Nephron (organoid): ENCODE results near the gene LCT.

Experiments used
- H3K27ac Mint-ChIP-seq, 3 experiments: 2 replicates each; pipeline ENCODE4 v1.8.0; 2020; ENCODE audit warnings: mixed read lengths in 3 of 3, mild to moderate bottlenecking in 2 of 3, moderate library complexity in 1 of 3
- H3K27me3 Mint-ChIP-seq: 2 replicates; pipeline ENCODE4 v1.8.0; 2021; ENCODE audit warnings: low read depth, mild to moderate bottlenecking, moderate library complexity, mixed read lengths
- H3K36me3 Mint-ChIP-seq: 2 replicates; pipeline ENCODE4 v1.8.0; 2020; ENCODE audit warnings: low read depth, mixed read lengths
- H3K4me1 Mint-ChIP-seq: 2 replicates; pipeline ENCODE4 v1.8.0; 2020; ENCODE audit warnings: mixed read lengths
- H3K4me3 Mint-ChIP-seq, 3 experiments: 2 replicates each; pipeline ENCODE4 v1.8.0; 2020; ENCODE audit warnings: mild to moderate bottlenecking in 3 of 3, mixed read lengths in 3 of 3, moderate library complexity in 2 of 3
- H3K9me3 Mint-ChIP-seq: 2 replicates; pipeline ENCODE4 v1.8.0; 2020; ENCODE audit warnings: mixed read lengths
- CTCF ChIP-seq, 3 experiments: fragments of 200-600 bp; sonication (generic); IDR thresholded peaks; one replicate each; pipeline ENCODE4 v1.5.0; 2021; ENCODE audit warnings: antibody characterized with exemption in 3 of 3; ENCODE audit not compliant: unreplicated experiment in 3 of 3

The LCT gene

GRCh38 chr2:135851858-135852257, 14.9 kb upstream of the LCT start:
- no peak for TF ChIP-seq CTCF (IDR thresholded peaks at IDR 0.05; ENCODE audit: unreplicated experiment in 3 of 3)
- Mint-ChIP-seq H3K4me3 (no peak overlapping the region), H3K36me3 (peaks cover 60% of the 10 kb centered on the region), H3K4me1 (no peaks in the 10 kb centered on the region), H3K27ac (peak overlapping the region in 1 of 3 experiments; percentile 91), H3K27me3 (no peaks in the 10 kb centered on the region), H3K9me3 (no peaks in the 10 kb centered on the region)

- Mint-ChIP-seq H3K36me3 (peaks cover 61% of the 10 kb centered on the region), H3K27me3 (no peaks in the 10 kb centered on the region), H3K4me1 (no peaks in the 10 kb centered on the region), H3K27ac (peak overlapping the region in 2 of 3 experiments; percentile 64 to 91), H3K9me3 (no peaks in the 10 kb centered on the region), H3K4me3 (no peak overlapping the region)
- TF ChIP-seq CTCF (IDR thresholded peaks at IDR 0.05; ENCODE audit: unreplicated experiment in 3 of 3): no peak
Observed at GRCh38 chr2:135850892-135851668, 14.1 kb upstream of the LCT start.

GRCh38 chr2:135849087-135849486, 12.1 kb upstream of the LCT start:
- H3K36me3 Mint-ChIP-seq: peaks cover 71% of the 10 kb centered on the region
- no peaks in the 10 kb centered on the region for H3K4me1 Mint-ChIP-seq
- no peaks in the 10 kb centered on the region for H3K9me3 Mint-ChIP-seq
- no peak overlapping the region for H3K4me3 Mint-ChIP-seq
- no peaks in the 10 kb centered on the region for H3K27me3 Mint-ChIP-seq
- TF ChIP-seq CTCF (IDR thresholded peaks at IDR 0.05; ENCODE audit: unreplicated experiment in 3 of 3): no peak
- H3K27ac Mint-ChIP-seq: no peak overlapping the region

- Mint-ChIP-seq H3K4me1 (peaks cover 5% of the 10 kb centered on the region), H3K9me3 (no peaks in the 10 kb centered on the region)
- TF ChIP-seq CTCF (IDR thresholded peaks at IDR 0.05; ENCODE audit: unreplicated experiment in 3 of 3): no peak
Observed at GRCh38 chr2:135845997-135846396, 9.0 kb upstream of the LCT start.

GRCh38 chr2:135845257-135845656, 8.3 kb upstream of the LCT start:
- Mint-ChIP-seq H3K9me3 (no peaks in the 10 kb centered on the region), H3K27me3 (no peaks in the 10 kb centered on the region), H3K4me1 (peaks cover 13% of the 10 kb centered on the region), H3K36me3 (peaks cover 69% of the 10 kb centered on the region), H3K27ac (peak overlapping the region in 1 of 3 experiments; percentile 29), H3K4me3 (no peak overlapping the region)
- TF ChIP-seq CTCF (IDR thresholded peaks at IDR 0.05; ENCODE audit: unreplicated experiment in 3 of 3): no peak

More at GRCh38 chr2:135845997-135846396, 9.0 kb upstream of the LCT start:
- H3K27ac Mint-ChIP-seq: no peak overlapping the region
- no peaks in the 10 kb centered on the region for H3K27me3 Mint-ChIP-seq
- no peak overlapping the region for H3K4me3 Mint-ChIP-seq
- H3K36me3 Mint-ChIP-seq: peaks cover 75% of the 10 kb centered on the region
